Body of pancreas (tissue), 4 donors: ENCODE results near the gene STK38.

Source experiments
- POLR2A ChIP-seq, 3 donors: fragments of 450-650 bp; IDR thresholded peaks; one replicate each; pipeline ENCODE4 v1.6.1; 2016; ENCODE audit warnings: antibody characterized with exemption in 3 of 3, mild to moderate bottlenecking in 2 of 3
- TF ChIP-seq, protein P1 (sequence below), 7 experiments: fragments of 450-650 bp in 4 of 7; fragments of 200-600 bp in 3 of 7; sonication (generic) in 3 of 7; IDR thresholded peaks; one replicate each; pipeline ENCODE4 v1.5.1; 2016 to 2019; ENCODE audit warnings: antibody characterized with exemption in 7 of 7

DNA sequence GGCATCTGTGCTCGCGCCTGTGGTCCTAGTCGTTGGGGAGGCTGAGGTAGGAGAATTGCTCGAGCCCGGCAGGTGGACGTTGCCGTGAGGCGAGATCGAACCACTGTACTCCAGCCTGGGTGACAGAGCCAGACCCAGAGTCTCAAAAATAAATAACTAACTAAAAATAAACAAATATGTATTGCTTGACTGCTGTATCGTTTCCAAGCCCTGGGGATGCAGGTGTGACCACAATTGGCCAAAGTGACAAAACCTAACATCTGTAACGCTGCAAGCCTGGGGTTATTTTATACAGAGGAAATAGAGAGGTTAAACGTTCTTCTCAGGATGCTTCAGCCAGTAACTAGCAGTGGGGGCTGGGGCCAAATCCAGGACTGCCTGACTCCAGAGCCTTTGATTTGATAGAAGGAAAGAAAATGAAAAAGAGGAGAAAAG, 45.0 kb upstream of the STK38 start:
- TF ChIP-seq, protein P1, sequence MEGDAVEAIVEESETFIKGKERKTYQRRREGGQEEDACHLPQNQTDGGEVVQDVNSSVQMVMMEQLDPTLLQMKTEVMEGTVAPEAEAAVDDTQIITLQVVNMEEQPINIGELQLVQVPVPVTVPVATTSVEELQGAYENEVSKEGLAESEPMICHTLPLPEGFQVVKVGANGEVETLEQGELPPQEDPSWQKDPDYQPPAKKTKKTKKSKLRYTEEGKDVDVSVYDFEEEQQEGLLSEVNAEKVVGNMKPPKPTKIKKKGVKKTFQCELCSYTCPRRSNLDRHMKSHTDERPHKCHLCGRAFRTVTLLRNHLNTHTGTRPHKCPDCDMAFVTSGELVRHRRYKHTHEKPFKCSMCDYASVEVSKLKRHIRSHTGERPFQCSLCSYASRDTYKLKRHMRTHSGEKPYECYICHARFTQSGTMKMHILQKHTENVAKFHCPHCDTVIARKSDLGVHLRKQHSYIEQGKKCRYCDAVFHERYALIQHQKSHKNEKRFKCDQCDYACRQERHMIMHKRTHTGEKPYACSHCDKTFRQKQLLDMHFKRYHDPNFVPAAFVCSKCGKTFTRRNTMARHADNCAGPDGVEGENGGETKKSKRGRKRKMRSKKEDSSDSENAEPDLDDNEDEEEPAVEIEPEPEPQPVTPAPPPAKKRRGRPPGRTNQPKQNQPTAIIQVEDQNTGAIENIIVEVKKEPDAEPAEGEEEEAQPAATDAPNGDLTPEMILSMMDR (IDR thresholded peaks at IDR 0.05) = no peak
- no peak for TF ChIP-seq POLR2A (IDR thresholded peaks at IDR 0.05)
